ENCODE data around the gene SMAD2.
A peak's percentile ranks its signal among the peaks of the same experiment; 100 is the strongest.

SMAD2 gene

GRCh38 chr18:47893939-47894699 is 36.3 kb downstream of the SMAD2 start:
- DNase-seq, result no peak

GRCh38 chr18:47893047-47893446 is 37.4 kb downstream of the SMAD2 start:
- DNase-seq, result peak; percentile 21

GRCh38 chr18:47888156-47888555 is 42.3 kb downstream of the SMAD2 start:
- no peak for DNase-seq

GRCh38 chr18:47887227-47887626 is 43.2 kb downstream of the SMAD2 start:
- no peak for DNase-seq

- DNase-seq, result no peak
These were observed 46.6 kb downstream of the SMAD2 start for GRCh38 chr18:47883771-47884413.

- no peak for DNase-seq
These were observed 47.8 kb downstream of the SMAD2 start for GRCh38 chr18:47882641-47883040.

GRCh38 chr18:47881752-47882455 is 48.6 kb downstream of the SMAD2 start:
- DNase-seq, result no peak

GRCh38 chr18:47881042-47881441 is 49.4 kb downstream of the SMAD2 start:
- no peak for DNase-seq

GRCh38 chr18:47877892-47878291 is 52.6 kb downstream of the SMAD2 start:
- no peak for DNase-seq

GRCh38 chr18:47876813-47877212 is 53.6 kb downstream of the SMAD2 start:
- no peak for DNase-seq

- DNase-seq, result no peak
These were observed 56.8 kb downstream of the SMAD2 start for GRCh38 chr18:47873625-47874024.

- DNase-seq, result no peak
These were observed 58.0 kb downstream of the SMAD2 start for GRCh38 chr18:47872426-47872825.

- no peak for DNase-seq
These were observed 59.2 kb downstream of the SMAD2 start for GRCh38 chr18:47871288-47871687.

- DNase-seq, result no peak
These were observed 59.9 kb downstream of the SMAD2 start for GRCh38 chr18:47870605-47871004.

- no peak for DNase-seq
These were observed 61.7 kb downstream of the SMAD2 start for GRCh38 chr18:47868744-47869143.

GRCh38 chr18:47865183-47865582 is 65.3 kb downstream of the SMAD2 start:
- no peak for DNase-seq

- no peak for DNase-seq
These were observed 67.4 kb downstream of the SMAD2 start for GRCh38 chr18:47863041-47863440.

GRCh38 chr18:47858607-47859006 is 71.9 kb downstream of the SMAD2 start:
- no peak for DNase-seq

GRCh38 chr18:47847635-47848034 is 82.8 kb downstream of the SMAD2 start:
- DNase-seq, result no peak

GRCh38 chr18:47846431-47846830 is 84.0 kb downstream of the SMAD2 start:
- DNase-seq, result peak; percentile 18

- no peak for DNase-seq
These were observed 85.5 kb downstream of the SMAD2 start for GRCh38 chr18:47844828-47845498.

- no peak for DNase-seq
These were observed 87.6 kb downstream of the SMAD2 start for GRCh38 chr18:47842836-47843235.

GRCh38 chr18:47838396-47838795 is 92.1 kb downstream of the SMAD2 start:
- no peak for DNase-seq
